Activated T-cell treated with anti-CD3 and anti-CD28 coated beads, Interleukin-2, amount 50 U/mL, for 1 hour (primary cell): ENCODE measurements around the gene SEC22B.
"Not testable (repeated sequence)": the region's sequence is repeated elsewhere in the genome, so short reads cannot be mapped to it uniquely, and the experiment has no call there.

Experiments used
- DNase-seq: peaks from one replicate; pipeline ENCODE4 v3.0.0-alpha.2; 2020

SEC22B gene

DNA sequence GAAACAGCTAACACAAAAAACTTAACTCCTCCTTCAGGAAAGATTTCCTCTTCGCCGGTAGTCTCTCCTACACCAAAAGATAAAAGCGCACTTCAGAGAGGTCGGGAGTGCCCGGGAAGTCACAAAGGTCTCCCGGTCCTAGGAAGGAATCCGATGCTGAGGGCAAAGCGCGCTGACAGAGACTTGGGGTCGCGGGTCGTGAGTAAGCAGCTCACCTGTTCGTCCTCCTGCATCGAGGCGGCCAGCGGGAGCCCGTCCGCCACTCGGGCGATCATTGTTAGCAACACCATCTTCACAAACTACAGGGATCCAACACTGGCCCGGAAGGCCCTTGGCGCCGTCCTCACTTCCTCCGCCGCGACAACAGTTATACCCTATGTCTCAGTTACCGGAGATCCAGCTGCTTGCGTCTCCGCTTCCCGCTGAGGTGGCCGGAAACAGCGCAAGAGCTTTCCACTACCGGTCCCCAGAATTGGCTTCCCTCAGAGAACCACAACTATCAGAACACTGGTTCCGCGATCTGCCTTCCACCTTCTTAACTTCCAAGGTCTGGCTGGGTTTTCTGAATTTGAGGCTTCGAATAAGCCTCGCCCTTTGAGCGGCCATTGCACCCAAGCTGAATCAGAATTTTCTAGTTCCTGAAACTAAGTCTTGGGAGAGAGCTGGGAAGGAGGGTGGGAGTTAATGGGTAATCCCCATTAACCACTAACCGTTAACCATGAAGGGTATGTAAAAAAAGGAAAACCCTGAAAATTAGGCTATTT is at the start of gene SEC22B:
Gene SEC22B, minus strand, starts transcription at position 429 of the 764 bp plus-strand sequence. Its CDS starts 139 bp downstream, at position 290.
- peak; percentile 85 for DNase-seq

DNA sequence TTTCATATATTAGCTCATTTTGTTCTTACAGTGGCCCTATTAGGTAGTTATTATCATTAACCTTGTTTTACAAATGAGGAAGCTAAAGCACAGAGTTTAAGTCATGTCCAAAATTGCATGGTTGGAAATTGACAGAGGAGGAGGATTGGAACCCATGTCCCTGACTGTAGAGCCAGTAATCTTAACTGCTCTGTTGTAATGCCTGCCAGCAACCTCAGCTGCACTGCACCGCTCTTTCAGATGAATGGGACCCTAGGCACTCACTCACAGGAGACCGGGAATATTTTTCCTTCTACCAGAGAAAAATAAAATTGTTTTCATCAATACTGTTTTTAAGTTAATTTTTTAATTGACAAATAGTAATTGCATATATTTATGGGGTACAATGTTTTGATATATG is 41.6 kb upstream of the SEC22B start:
- DNase-seq: not testable (repeated sequence)

DNA sequence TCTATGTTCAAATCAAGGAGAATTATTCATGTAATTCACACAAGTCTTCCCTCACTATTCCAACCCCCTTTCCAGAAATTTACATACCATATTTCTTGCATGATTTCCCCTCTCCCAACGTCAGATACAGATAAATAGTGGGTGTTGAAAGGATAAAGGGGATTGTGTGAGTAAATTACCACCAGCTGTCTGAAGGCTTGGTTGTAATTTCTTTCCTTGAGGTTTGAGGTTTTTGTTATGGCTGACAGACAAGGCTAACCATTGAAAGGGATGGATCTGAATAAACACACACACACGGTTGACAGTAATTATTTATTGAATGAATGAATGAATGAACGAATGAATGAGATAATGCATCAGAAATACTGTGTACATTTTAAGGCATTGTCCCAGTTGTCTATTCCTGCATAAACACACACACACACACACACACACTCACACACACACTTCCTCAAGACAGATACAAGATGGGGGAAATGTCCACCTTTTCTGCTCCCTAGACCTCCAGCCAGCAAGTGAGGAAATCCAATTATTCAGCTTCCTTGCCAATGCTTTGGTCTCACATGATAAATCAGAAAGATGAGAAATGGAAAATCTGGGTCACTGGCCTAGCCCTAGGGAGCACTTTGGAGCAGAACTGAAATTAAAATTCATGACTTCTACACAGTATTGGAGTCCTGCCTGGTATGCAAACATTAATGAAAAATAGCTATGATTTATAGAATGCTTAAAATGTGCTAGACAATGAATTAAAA is 41.0 kb upstream of the SEC22B start:
- not testable (repeated sequence) for DNase-seq

DNA sequence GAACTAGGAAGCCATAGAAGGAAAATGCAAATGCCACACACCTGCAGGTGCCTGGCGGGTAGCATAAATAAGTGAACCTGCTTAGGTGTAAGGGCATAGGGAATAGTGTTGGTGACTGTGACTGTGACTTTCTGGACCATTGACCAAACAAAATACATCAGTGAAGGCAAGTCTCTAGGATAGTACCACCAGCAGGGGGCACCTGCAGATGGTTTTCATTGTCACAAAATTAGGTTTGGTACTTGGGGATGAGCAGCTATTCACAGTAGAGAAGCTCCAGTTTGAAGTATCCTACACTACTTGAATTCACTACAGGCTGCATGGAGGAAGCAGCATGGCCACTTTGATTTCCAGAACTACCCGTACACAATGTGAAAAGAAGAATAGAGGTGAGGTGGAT is 37.3 kb upstream of the SEC22B start:
- DNase-seq: not testable (repeated sequence)

DNA sequence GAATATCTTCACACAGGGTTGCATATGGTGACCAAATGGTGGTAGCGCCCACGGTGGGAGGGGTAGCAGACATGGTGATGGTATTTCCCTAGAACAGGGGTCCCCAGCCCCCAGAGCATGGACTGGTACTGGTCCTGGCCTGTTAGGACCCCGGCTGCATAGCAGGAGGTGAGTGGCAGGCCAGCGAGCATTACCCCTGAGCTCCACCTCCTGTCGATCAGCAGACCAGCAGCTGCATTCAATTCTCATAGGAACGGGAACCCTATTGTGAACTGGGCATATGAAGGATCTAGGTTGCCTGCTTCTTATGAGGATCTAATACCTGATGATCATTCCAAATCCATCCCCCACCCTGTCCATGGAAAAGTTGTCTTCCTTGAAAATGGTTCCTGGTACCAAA is 34.4 kb upstream of the SEC22B start:
- DNase-seq: not testable (repeated sequence)

DNA sequence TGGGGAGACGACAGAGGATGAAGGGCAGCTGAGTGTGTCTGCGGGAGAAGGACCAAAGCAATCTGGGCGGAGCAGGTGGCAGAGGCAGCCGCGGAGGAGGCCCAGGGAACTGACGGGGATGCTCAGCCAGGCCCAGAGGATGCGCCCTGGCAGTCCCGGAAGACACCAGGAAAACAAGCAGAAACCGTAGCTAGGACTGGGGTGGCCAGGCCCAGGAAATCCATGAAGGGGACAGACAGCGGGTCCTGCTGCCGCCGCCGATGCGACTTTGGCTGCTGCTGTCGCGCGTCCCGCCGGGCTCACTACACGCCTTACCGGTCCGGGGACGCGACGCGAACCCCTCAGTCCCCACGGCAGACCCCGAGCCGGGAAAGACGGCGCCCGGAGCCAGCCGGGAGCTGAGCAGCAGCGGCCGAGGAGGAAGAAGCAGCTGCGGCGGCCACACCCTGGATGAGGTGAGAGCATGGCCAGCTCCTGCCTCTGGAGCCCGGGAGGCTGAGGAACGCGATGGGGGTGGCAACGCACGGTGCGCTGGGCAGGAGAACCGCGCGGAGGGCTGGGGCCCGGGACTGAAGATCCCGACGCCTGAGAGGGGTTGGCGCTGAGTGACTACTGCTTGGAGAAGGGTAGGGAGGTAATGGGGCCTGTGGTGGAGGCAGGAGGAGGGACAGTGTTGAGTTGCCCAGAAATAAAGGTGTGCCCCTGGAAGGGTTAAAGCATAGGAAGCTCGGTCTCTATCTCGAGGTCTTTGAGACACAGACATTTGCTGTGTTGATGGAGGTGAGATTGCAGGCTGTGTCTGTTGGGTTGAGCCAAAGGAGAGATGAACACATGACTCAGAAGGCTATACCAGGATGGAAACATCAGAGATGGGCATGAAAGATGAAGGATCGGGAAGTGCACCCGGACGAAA is 20.8 kb upstream of the SEC22B start:
- DNase-seq: peak; percentile 21

DNA sequence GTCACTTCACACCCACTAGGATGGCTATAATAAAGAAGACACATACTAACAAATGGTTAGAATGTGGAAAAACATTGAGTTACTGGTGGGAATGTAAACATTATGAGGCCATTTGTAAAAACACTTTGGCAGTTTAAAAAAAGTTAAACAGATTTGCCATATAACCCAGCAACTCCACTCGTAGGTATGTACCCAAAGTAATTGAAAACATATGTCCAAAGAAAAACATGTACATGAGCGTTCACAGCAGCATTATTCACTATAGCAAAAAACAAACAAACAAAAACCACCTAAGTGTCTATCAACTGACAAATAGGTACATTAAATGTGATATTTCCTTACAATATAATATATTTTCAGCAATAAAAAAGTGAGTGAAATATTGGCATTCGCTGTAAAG is 12.3 kb upstream of the SEC22B start:
- not testable (repeated sequence) for DNase-seq

DNA sequence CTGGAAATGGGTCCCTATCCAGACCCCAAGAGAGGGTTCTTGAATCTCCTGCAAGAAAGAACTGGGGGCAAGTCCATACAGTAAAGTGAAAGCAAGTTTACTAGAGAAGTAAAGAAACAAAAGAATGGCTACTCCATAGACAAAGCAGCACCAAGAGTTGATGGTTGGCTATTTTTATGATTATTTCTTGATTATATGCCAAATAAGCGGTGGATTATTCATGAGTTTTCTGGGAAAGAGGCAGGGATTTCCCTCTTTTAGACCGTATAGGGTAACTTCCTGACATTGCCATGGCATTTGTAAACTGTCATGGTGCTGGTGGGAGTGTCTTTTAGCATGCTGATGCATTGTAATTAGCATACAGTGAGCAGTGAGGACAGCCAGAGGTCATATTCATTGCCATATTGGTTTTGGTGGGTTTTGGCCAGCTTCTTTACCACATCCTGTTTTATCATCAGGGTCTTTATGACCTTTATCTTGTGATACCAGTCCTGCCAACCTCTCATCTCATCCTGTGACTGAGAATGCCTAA is 5.9 kb upstream of the SEC22B start:
- not testable (repeated sequence) for DNase-seq

DNA sequence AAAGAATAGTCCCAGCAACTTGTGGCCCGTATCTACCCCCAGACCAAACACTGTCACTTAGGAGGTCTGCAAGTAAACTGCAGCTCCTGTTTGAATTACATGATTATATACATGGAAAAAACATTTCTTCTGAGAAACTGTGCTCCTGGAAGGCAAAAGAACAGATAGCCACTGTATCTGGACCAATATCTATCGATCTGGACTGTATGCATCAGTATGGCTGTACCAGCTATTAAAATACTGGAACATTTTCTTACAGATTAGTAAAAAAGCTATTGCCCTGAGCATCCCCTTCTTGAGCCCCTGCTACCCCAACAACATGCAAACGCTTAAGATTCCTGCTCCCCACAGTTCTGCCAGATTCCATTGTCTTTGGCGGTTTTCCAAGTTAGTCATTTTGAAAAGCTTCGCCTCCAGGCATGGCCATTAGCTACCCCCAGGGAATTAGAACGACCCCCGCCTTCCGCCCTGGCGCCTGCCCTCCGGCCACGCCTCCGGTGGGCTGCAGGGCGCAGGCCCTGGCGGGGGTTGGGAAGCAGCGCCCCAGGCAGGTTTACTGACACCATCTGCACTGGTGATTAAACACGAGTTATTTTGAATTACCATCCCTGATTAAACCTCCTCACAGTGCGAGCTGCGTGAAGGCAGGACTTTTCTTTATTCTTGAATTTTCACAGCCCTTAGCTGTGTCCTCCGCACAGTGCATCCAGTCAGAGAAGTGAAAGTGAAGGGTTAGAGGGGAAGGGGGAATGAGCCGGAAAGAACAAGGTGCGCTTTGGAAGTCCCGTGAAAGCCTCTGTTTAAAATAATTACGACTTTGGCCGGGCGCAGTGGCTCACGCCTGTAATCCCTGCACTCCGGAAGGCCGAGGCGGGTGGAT is 3.7 kb upstream of the SEC22B start:
- peak; percentile 20 for DNase-seq

DNA sequence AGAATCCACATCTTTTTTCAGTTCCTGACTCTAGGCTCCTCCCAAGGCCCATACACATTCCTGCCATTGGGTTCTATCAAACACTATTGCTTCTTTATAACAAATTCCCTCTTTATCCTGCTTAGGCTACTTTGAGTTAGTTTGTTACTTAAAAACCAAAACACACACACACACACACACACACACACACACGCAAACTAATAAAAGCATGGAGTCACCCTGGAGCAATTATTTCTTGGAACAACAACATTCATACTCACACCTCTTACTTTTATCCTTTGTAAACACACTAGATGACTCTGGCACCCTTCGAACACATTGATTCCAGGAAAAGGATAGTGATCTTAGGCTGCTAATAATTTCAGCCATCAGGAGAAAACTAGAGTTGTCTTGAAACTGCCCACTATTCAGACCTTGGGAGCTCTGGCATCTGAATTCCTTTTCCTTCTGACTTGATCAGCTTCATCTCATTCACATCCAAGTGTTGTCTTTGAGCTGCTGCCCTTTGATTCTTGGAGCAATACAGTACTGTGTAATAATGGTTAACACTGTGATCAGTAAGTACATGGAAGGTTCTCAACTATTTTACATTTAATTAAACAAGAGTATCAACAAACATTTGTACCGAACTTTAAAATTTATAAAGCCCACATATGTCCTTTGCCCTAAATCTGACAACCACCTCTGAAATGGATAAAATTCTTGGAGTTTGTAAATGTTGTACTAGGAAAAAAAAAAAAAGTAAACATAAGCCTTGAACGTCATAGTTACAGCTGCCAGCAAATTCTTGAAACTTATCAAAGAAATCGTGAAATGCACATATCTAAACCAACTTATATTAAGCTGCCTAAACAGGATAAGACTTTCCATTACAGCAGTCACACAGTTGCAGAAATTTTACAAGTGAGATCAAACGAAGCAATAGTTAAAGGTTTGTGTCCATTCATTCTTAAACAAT is 2.8 kb upstream of the SEC22B start:
- no peak for DNase-seq

DNA sequence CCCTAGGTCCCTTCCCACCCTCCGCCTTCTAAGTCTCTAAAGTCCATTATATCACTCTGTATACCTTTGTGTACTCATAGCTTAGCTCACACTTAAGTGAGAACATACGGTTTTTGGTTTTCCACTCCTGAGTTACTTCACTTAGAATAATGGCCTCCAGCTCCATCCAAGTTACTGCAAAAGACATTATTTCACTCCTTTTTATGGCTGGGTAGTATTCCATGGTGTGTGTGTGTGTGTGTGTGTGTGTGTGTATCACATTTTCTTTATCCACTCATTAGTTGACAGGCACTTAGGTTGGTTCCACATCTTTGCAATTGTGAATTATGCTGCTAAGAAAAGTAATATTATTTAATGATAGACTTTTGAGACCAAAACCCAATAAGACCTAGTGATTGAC is 1.7 kb upstream of the SEC22B start:
- DNase-seq: not testable (repeated sequence)

DNA sequence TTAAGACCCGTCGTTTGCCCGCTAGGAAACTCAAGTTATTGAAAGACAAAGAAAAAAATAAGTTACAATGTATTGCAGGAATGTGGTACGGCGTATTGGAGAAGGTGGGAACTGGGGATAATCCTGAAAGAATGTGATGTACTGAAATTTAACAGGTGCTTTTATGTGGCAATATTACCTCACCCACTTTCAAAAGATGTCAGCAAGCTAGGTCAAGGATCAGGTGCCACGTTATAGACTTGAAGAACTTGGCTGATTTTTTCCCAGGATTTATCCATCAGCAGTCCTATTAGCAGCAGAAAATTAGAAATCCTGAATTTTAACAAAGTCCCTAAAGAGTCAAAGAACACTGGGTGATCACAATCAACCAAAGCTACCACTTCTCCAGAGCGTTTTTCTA is 632 bp downstream of the SEC22B start:
- not testable (repeated sequence) for DNase-seq

DNA sequence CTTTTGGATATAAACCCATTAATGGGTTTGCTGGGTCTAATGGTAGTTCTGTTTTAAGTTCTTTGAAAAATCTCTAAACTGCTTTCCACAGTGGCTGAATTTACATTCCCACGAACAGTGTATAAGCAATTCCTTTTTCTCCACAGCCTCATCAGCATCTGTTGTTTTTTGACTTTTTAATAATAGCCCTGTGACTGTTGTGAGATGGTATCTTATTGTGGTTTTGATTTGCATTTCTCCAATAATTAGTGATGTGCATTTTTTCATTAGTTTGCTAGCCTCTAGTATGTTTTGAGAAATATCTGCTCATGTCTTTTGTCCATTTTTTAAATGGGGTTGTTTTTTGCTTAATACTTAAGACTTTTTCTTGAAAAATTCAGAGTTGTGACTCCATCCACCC is 11.6 kb downstream of the SEC22B start:
- DNase-seq: not testable (repeated sequence)

DNA sequence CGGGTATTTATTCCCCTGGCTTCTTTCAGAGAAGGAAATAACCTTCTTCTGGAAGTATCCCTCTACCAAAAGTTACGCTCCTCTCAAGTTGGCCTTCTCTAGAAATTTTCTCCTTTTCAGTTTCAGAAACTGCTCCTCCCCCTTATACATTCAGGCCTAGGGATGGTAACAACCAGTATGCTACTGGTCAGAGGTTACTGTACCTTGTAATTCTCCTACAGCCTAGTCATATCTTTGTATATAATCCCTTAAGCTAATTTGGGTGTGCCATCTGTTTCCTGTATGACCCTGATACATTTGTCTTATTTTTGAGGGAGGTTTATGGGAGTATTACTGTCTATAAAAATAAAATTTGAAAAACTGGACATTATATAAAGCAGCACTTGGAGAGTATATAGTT is 14.3 kb downstream of the SEC22B start:
- not testable (repeated sequence) for DNase-seq

DNA sequence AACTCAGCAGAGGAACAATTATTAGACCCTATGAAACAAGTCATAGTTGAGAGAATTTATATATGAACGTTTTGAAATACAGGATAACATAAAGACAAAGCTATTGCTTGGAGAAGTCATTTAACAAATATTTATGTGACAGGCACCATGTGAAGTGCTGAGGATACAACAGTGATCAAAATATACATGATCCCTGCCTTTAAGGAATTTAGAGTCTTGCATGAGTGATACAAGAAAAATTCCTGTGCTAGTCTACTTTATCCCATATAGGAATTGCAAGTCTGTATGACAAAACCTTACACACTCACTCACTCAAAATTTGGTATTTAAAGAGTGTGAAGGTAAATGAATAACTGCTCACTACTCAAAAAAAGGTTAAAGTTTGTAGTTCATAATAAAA is 17.8 kb downstream of the SEC22B start:
- DNase-seq: not testable (repeated sequence)

DNA sequence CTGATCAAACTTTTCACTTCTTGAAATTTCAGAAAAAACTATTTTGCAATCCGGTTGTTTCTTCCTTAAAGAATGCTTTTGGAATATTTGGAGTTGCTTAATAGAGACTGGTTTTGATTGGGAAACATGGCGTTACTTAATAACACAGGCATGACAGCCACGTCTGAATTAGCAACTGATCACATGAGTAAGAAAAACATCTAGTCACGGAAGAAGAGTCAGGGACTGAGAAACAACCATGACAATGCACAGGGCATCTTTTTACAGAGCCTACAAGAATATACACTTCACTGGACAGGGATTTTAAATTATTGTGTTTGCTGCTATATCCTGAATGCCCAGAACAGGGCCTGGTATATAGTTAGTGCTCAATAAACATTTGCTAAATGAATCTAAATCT is 18.2 kb downstream of the SEC22B start:
- DNase-seq: not testable (repeated sequence)

DNA sequence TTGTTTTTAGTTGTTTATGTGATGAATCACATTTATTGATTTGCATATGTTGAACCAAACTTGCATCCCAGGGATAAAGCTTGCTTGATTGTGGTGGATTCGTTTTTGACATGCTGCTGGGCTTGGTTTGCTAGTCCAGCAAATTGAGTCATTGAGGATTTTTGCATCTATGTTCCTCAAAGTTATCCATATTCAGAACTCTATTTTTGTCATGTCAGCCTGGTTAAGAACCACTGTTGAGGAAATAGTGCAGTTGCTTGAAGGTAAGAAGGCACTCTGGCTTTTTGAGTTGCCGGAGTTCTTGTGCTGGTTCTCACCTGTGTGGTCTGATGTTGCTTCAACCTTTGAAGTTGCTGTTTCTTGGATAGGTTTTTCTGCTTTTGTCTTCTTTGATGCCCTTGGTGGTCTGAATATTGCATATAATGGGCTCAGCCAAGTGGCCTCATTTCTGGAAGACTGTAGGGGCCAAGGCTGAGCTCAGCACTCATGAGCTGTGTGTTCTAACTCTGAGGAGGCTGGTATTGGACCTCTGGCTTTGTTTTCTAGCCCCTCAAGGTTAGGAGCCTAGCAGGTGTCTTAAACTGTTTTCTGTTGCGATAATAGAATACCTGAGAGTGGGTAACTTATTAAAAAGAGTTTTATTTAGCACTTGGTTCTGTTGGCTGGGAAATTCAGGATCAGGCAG is 26.0 kb downstream of the SEC22B start:
- DNase-seq: not testable (repeated sequence)

DNA sequence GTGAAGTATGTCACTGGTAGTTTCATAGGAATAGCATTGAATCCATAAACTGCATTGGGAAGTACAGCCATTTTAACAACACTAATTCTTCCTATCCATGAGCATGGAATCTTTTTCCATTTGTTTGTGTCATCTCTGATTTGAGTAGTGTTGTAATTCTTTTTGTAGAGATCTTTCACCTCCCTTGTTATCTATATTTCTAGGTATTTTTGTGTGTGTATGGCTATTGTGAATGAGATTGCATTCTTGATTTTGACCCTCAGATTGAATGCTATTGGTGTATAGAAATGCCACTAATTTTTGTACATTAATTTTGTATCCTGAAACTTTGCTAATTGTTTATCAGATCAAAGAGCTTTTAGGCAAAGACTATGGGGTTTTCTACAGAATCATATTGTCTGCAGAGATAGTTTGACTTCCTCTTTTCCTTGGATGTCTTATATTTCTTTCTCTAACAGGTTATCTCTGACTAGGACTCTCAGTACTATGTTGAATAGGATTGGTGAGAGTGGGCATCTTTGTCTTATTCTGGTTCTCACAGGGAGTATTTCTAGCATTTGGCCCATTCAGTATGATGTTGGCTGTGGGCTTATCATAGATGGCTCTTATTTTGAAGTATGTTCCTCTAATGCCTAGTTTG is 26.8 kb downstream of the SEC22B start:
- not testable (repeated sequence) for DNase-seq

DNA sequence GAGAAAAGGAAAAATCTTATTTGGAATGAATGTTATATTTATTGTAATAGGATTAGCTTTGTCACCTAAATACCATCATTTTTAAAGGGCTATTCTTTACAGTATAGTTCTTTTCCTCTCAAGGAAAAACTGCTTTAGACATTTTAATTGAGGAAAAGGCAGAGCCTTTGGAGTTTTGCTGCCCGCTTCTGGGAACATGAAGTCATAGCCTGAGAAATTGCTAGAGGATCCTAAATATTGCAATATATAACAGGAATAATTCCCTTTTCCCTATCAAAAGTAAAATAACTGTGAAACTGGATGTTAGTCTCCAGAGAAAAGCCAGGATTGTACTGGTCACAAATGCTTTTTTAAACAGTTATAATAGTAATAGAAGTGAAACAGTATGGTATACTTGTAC is 30.5 kb downstream of the SEC22B start:
- DNase-seq: not testable (repeated sequence)
